Astrocyte of the cerebellum (primary cell): ENCODE measurements around the gene PHF2.

Experiments used
- DNase-seq: peaks from one replicate; pipeline ENCODE4 v3.0.0-alpha.2; 2011; ENCODE audit warnings: low read depth
- H3K4me3 ChIP-seq: 2 replicates; pipeline ENCODE4 v1.5.1; 2011; ENCODE audit warnings: mild to moderate bottlenecking, low read depth, low read length, moderate library complexity
- CTCF ChIP-seq: IDR thresholded peaks from 2 replicates; pipeline ENCODE4 v1.5.1; 2012; ENCODE audit warnings: low read length, low read depth, moderate library complexity, mild to moderate bottlenecking; ENCODE audit errors: missing control alignments
- in situ Hi-C: cut with HindIII; loops from 2 replicates; pipeline ENCODE4 v1.10.0; 2017; ENCODE audit warnings: low sequenced_read_pairs

The PHF2 gene

GRCh38 chr9:93567271-93567959 is 9.0 kb upstream of the PHF2 start:
- in situ Hi-C loops: no loop called here
- H3K4me3 ChIP-seq: peak overlapping the region; percentile 59
- no peak for DNase-seq
- no peak for TF ChIP-seq CTCF

GRCh38 chr9:93568169-93568568 is 8.2 kb upstream of the PHF2 start:
- in situ Hi-C loops: no loop called here
- TF ChIP-seq CTCF: no peak
- no peak for DNase-seq
- no peak overlapping the region for H3K4me3 ChIP-seq

GRCh38 chr9:93569621-93570174 is 6.7 kb upstream of the PHF2 start:
- H3K4me3 ChIP-seq: no peak overlapping the region
- no peak for DNase-seq
- no peak for TF ChIP-seq CTCF
- in situ Hi-C loops: no loop called here

- in situ Hi-C loops: no loop called here
Observed at GRCh38 chr9:93572221-93572620, 4.2 kb upstream of the PHF2 start.

GRCh38 chr9:93572636-93573515 is 3.5 kb upstream of the PHF2 start:
- no peak for DNase-seq
- in situ Hi-C loops: no loop called here
- TF ChIP-seq CTCF: no peak

More at GRCh38 chr9:93572221-93572620, 4.2 kb upstream of the PHF2 start:
- no peak for TF ChIP-seq CTCF
- no peak for DNase-seq
- no peak overlapping the region for H3K4me3 ChIP-seq

GRCh38 chr9:93573516-93573828 is 2.9 kb upstream of the PHF2 start:
- no peak overlapping the region for H3K4me3 ChIP-seq
- no peak for DNase-seq
- no peak for TF ChIP-seq CTCF
- in situ Hi-C loops: no loop called here

More at GRCh38 chr9:93572636-93573515, 3.5 kb upstream of the PHF2 start:
- no peak overlapping the region for H3K4me3 ChIP-seq
